WTC11 (cell line): ENCODE results near the gene DMD.

Experiments
- CTCF ChIP-seq: fragments of 200-600 bp; IDR thresholded peaks from 2 replicates; pipeline ENCODE4 v1.8.0; 2022; ENCODE audit warnings: antibody characterized with exemption
- SMAD4 ChIP-seq: sonication (generic); formaldehyde crosslinking; IDR thresholded peaks from 2 replicates; pipeline ENCODE4 v1.8.0; 2022; ENCODE audit warnings: mild to moderate bottlenecking, missing genetic modification reagents
- TF ChIP-seq, protein P1 (sequence below): sonication (generic); formaldehyde crosslinking; conservative IDR thresholded peaks from 2 replicates; pipeline ENCODE4 v1.8.1; 2022; ENCODE audit warnings: mild to moderate bottlenecking, missing genetic modification reagents

DNA sequence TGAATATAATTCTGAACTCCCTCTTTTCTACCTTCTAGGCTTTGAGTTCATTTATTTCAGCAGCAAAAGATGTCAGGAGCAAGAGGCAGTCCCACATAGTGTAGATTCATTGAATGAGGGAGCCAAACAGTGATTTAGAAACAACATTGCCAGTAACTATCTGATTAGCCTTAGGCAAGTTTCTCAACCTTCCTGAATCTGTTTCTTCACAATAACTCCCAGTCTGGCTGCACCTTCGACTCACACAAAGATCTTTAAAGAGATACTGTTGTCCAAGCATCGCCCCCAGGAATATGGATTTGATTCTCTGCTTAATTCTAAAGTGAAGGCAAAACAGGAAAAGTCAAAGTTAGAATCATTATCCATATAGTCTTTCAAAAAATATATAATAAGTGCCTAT is 1026.2 kb downstream of the DMD start:
- TF ChIP-seq, protein P1, sequence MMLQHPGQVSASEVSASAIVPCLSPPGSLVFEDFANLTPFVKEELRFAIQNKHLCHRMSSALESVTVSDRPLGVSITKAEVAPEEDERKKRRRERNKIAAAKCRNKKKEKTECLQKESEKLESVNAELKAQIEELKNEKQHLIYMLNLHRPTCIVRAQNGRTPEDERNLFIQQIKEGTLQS (CRISPR knock-in tag): no peak
- TF ChIP-seq CTCF (no peak), SMAD4 (CRISPR knock-in tag) (no peak)
